Activated T-cell treated with anti-CD3 and anti-CD28 coated beads, Interleukin-2, amount 50 U/mL, for 72 hours (primary cell): ENCODE results near the gene RAB8B. TPM values are rescaled to one million over a fixed set of nuclear protein-coding genes. Genes with fewer than 3 reads are reported as not detected.

ENCODE experiments used
- ATAC-seq, 2 donors: fragments of 150-1000 bp; cut with Tn5 transposase; replicated peaks in 1 of 2; 2 replicates each; pipeline ENCODE4 v1.10.0; 2021; ENCODE audit warnings: moderate library complexity in 2 of 2, mild to moderate bottlenecking in 1 of 2
- DNase-seq, 2 donors: peaks; one replicate each; pipeline ENCODE4 v3.0.0; 2021 to 2022; ENCODE audit warnings: mixed read lengths in 1 of 2
- H3K27ac Mint-ChIP-seq: one replicate; pipeline ENCODE4 v1.8.0; 2022; ENCODE audit warnings: mild to moderate bottlenecking, moderate library complexity, mixed read lengths
- H3K27me3 Mint-ChIP-seq: one replicate; pipeline ENCODE4 v1.8.0; 2022; ENCODE audit warnings: low read depth, mixed read lengths
- H3K36me3 Mint-ChIP-seq, 2 donors: one replicate each; pipeline ENCODE4 v1.8.0; 2022; ENCODE audit warnings: mixed read lengths in 2 of 2, mild to moderate bottlenecking in 1 of 2; ENCODE audit not compliant: insufficient read depth in 2 of 2
- H3K4me1 Mint-ChIP-seq: one replicate; pipeline ENCODE4 v1.8.0; 2022; ENCODE audit warnings: low read depth, mixed read lengths
- H3K4me3 Mint-ChIP-seq, 2 donors: one replicate each; pipeline ENCODE4 v1.8.0; 2022; ENCODE audit warnings: mild to moderate bottlenecking in 2 of 2, mixed read lengths in 2 of 2, moderate library complexity in 2 of 2
- H3K9me3 Mint-ChIP-seq, 2 donors: one replicate each; pipeline ENCODE4 v1.8.0; 2022; ENCODE audit warnings: mixed read lengths in 2 of 2
- total RNA-seq, 2 donors: library from RNA; stranded (reverse); gene quantifications; one replicate each; pipeline ENCODE4 v1.2.3, GENCODE V29; 2022

RAB8B gene
- total RNA-seq, 2 donors from 2014 or later = 122 to 157 TPM

GRCh38 chr15:63308491-63308890 is 119.1 kb downstream of the RAB8B start:
- Mint-ChIP-seq H3K27ac (no peak overlapping the region), H3K4me1 (no peaks in the 10 kb centered on the region), H3K9me3 (no peaks in the 10 kb centered on the region), H3K36me3 (peaks cover 0 to 2% of the 10 kb centered on the region in 2 donors), H3K4me3 (no peak overlapping the region), H3K27me3 (no peaks in the 10 kb centered on the region)
- DNase-seq (no peak), ATAC-seq (no peak)

GRCh38 chr15:63308947-63309346 is 119.5 kb downstream of the RAB8B start:
- Mint-ChIP-seq H3K4me1 (no peaks in the 10 kb centered on the region), H3K27me3 (no peaks in the 10 kb centered on the region), H3K4me3 (no peak overlapping the region), H3K27ac (no peak overlapping the region), H3K9me3 (no peaks in the 10 kb centered on the region), H3K36me3 (peaks cover 0 to 2% of the 10 kb centered on the region in 2 donors)
- ATAC-seq (no peak), DNase-seq (no peak)

- ATAC-seq = no peak
- Mint-ChIP-seq H3K4me1 (no peaks in the 10 kb centered on the region), H3K27ac (no peak overlapping the region), H3K27me3 (no peaks in the 10 kb centered on the region), H3K4me3 (no peak overlapping the region), H3K9me3 (no peaks in the 10 kb centered on the region), H3K36me3 (peaks cover 0 to 2% of the 10 kb centered on the region in 2 donors)
- no peak for DNase-seq
Observed at GRCh38 chr15:63310646-63311045, 121.2 kb downstream of the RAB8B start.

- H3K27ac Mint-ChIP-seq = no peak overlapping the region
- no peaks in the 10 kb centered on the region for H3K27me3 Mint-ChIP-seq
- no peaks in the 10 kb centered on the region for H3K36me3 Mint-ChIP-seq
- ATAC-seq = no peak
- no peaks in the 10 kb centered on the region for H3K9me3 Mint-ChIP-seq
- H3K4me3 Mint-ChIP-seq = no peak overlapping the region
- H3K4me1 Mint-ChIP-seq = no peaks in the 10 kb centered on the region
- no peak for DNase-seq
Observed at GRCh38 chr15:63312286-63312685, 122.9 kb downstream of the RAB8B start.

- Mint-ChIP-seq H3K9me3 (no peaks in the 10 kb centered on the region), H3K4me3 (no peak overlapping the region), H3K36me3 (no peaks in the 10 kb centered on the region), H3K27ac (no peak overlapping the region), H3K27me3 (no peaks in the 10 kb centered on the region), H3K4me1 (no peaks in the 10 kb centered on the region)
- no peak for DNase-seq
- ATAC-seq = no peak
Observed at GRCh38 chr15:63313825-63314224, 124.4 kb downstream of the RAB8B start.

- Mint-ChIP-seq H3K4me3 (no peak overlapping the region), H3K36me3 (no peaks in the 10 kb centered on the region), H3K27me3 (no peaks in the 10 kb centered on the region), H3K4me1 (no peaks in the 10 kb centered on the region), H3K9me3 (no peaks in the 10 kb centered on the region), H3K27ac (no peak overlapping the region)
- no peak for ATAC-seq
- DNase-seq = no peak
Observed at GRCh38 chr15:63314409-63314808, 125.0 kb downstream of the RAB8B start.

Other genes starting within 250 kb of the RAB8B start
- 1 to 10 TPM; 9.5 to 9.6 TPM for gene TPM1, start 146.9 kb upstream of the RAB8B start, total RNA-seq
- 10 to 100 TPM; 28.6 to 30.3 TPM for gene LACTB, start 67.7 kb upstream of the RAB8B start, total RNA-seq
- gene RPS27L, start 32.1 kb upstream of the RAB8B start, total RNA-seq = 100 to 1,000 TPM; 166 to 228 TPM
- 10 to 100 TPM; 24.4 to 30.6 TPM for gene APH1B, start 88.0 kb downstream of the RAB8B start, total RNA-seq
- 1 to 10 TPM in 1 of 2 donors, under 1 TPM in 1; 0.55 to 2.4 TPM for gene CA12, start 192.2 kb downstream of the RAB8B start, total RNA-seq